HepG2 (cell line): ENCODE measurements around the gene MTOR. TPM values are rescaled to one million over a fixed set of nuclear protein-coding genes. Genes with fewer than 3 reads are reported as not detected.
A peak's percentile ranks its signal among the peaks of the same experiment; 100 is the strongest.

ENCODE experiments used
- CENPX ChIP-seq: sonication (generic); formaldehyde crosslinking; IDR thresholded peaks from 2 replicates; pipeline ENCODE4 v1.9.0; 2021; ENCODE audit warnings: mild to moderate bottlenecking, missing genetic modification reagents, moderate library complexity
- HOXA5 ChIP-seq: sonication (generic); formaldehyde crosslinking; IDR thresholded peaks from 2 replicates; pipeline ENCODE4 v1.4.0; 2020; ENCODE audit warnings: missing genetic modification reagents
- PHF8 ChIP-seq: sonication (generic); formaldehyde crosslinking; IDR thresholded peaks from 2 replicates; pipeline ENCODE4 v1.5.0; 2020; ENCODE audit warnings: missing genetic modification reagents
- PITX1 ChIP-seq: sonication (generic); formaldehyde crosslinking; IDR thresholded peaks from 2 replicates; pipeline ENCODE4 v1.5.1; 2020; ENCODE audit warnings: mild to moderate bottlenecking, missing genetic modification reagents
- RBAK ChIP-seq: sonication (generic); formaldehyde crosslinking; IDR thresholded peaks from 2 replicates; pipeline ENCODE4 v1.5.1; 2020; ENCODE audit warnings: mild to moderate bottlenecking, missing genetic modification reagents
- RFX3 ChIP-seq: IDR thresholded peaks from 2 replicates; pipeline ENCODE4 v1.6.1; 2016; ENCODE audit warnings: missing biosample characterization, missing genetic modification reagents
- STAG1 ChIP-seq: sonication (generic); formaldehyde crosslinking; IDR thresholded peaks from 2 replicates; pipeline ENCODE4 v1.4.0; 2020; ENCODE audit warnings: missing genetic modification reagents
- TEAD2 ChIP-seq: sonication (generic); formaldehyde crosslinking; IDR thresholded peaks from 2 replicates; pipeline ENCODE4 v1.9.0; 2021; ENCODE audit warnings: missing genetic modification reagents
- ZKSCAN8 ChIP-seq: IDR thresholded peaks from 2 replicates; pipeline ENCODE4 v1.6.1; 2016; ENCODE audit warnings: borderline replicate concordance, missing genetic modification reagents, missing compliant biosample characterization
- ZNF224 ChIP-seq: sonication (generic); formaldehyde crosslinking; IDR thresholded peaks from 2 replicates; pipeline ENCODE4 v1.5.0; 2020; ENCODE audit warnings: mild to moderate bottlenecking, missing genetic modification reagents
- ZNF891 ChIP-seq: sonication (generic); formaldehyde crosslinking; IDR thresholded peaks from 2 replicates; pipeline ENCODE4 v1.5.0; 2020; ENCODE audit warnings: mild to moderate bottlenecking, missing genetic modification reagents
- polyA plus RNA-seq, 8 experiments: library from polyadenylated mRNA; depleted of rRNA in 3 of 8; stranded (reverse) in 7 of 8; unstranded in 1 of 8; fragments of >200 nt; fragmentation: Illumina TruSeq in 4 of 8; extraction: Trizol in 4 of 8; gene quantifications; 2 replicates each; pipeline versions ENCODE4 v1.2.1 to v1.2.3, GENCODE V29; 2011 to 2016; ENCODE audit warnings: low read depth in 4 of 8, missing spikeins in 1 of 8, mixed read lengths in 1 of 8; ENCODE audit not compliant: insufficient read depth in 1 of 8
- total RNA-seq, 5 experiments: library from RNA; depleted of rRNA; stranded (reverse); fragments of >200 nt; fragmentation: Illumina TruSeq; extraction: Trizol; gene quantifications; 2 replicates each; pipeline ENCODE4 v1.2.3, GENCODE V29; 2016; ENCODE audit warnings: low read depth in 1 of 5
- TF ChIP-seq, protein P1 (sequence below): sonication (generic); formaldehyde crosslinking; IDR thresholded peaks from 2 replicates; pipeline ENCODE4 v1.4.0; 2020; ENCODE audit warnings: low read depth, missing genetic modification reagents
- TF ChIP-seq, protein P2 (sequence below): sonication (generic); formaldehyde crosslinking; IDR thresholded peaks from 2 replicates; pipeline ENCODE4 v1.4.0; 2020; ENCODE audit warnings: missing genetic modification reagents, borderline replicate concordance
- TF ChIP-seq, protein P3 (sequence below): sonication (generic); formaldehyde crosslinking; IDR thresholded peaks from 2 replicates; pipeline ENCODE4 v1.4.0; 2020; ENCODE audit warnings: mild to moderate bottlenecking, missing genetic modification reagents
- TF ChIP-seq, protein P4 (sequence below): sonication (generic); formaldehyde crosslinking; IDR thresholded peaks from 2 replicates; pipeline ENCODE4 v1.9.0; 2021; ENCODE audit warnings: missing genetic modification reagents, borderline replicate concordance

MTOR gene
- total and polyA plus RNA-seq, 2 of the 13 experiments (the other 11 are each of a cell fraction or from before 2014, with no cell fraction given): 24.6 to 34.6 TPM

GRCh38 chr1:11099310-11100148 lies 162.8 kb downstream of the MTOR start, which contains the start of gene EXOSC10 (continued):
- TF ChIP-seq, protein P1, sequence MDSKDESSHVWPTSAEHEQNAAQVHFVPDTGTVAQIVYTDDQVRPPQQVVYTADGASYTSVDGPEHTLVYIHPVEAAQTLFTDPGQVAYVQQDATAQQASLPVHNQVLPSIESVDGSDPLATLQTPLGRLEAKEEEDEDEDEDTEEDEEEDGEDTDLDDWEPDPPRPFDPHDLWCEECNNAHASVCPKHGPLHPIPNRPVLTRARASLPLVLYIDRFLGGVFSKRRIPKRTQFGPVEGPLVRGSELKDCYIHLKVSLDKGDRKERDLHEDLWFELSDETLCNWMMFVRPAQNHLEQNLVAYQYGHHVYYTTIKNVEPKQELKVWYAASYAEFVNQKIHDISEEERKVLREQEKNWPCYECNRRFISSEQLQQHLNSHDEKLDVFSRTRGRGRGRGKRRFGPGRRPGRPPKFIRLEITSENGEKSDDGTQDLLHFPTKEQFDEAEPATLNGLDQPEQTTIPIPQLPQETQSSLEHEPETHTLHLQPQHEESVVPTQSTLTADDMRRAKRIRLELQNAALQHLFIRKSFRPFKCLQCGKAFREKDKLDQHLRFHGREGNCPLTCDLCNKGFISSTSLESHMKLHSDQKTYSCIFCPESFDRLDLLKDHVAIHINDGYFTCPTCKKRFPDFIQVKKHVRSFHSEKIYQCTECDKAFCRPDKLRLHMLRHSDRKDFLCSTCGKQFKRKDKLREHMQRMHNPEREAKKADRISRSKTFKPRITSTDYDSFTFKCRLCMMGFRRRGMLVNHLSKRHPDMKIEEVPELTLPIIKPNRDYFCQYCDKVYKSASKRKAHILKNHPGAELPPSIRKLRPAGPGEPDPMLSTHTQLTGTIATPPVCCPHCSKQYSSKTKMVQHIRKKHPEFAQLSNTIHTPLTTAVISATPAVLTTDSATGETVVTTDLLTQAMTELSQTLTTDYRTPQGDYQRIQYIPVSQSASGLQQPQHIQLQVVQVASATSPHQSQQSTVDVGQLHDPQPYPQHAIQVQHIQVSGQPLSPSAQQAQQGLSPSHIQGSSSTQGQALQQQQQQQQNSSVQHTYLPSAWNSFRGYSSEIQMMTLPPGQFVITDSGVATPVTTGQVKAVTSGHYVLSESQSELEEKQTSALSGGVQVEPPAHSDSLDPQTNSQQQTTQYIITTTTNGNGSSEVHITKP (CRISPR knock-in tag): no peak
- TF ChIP-seq, protein P2, sequence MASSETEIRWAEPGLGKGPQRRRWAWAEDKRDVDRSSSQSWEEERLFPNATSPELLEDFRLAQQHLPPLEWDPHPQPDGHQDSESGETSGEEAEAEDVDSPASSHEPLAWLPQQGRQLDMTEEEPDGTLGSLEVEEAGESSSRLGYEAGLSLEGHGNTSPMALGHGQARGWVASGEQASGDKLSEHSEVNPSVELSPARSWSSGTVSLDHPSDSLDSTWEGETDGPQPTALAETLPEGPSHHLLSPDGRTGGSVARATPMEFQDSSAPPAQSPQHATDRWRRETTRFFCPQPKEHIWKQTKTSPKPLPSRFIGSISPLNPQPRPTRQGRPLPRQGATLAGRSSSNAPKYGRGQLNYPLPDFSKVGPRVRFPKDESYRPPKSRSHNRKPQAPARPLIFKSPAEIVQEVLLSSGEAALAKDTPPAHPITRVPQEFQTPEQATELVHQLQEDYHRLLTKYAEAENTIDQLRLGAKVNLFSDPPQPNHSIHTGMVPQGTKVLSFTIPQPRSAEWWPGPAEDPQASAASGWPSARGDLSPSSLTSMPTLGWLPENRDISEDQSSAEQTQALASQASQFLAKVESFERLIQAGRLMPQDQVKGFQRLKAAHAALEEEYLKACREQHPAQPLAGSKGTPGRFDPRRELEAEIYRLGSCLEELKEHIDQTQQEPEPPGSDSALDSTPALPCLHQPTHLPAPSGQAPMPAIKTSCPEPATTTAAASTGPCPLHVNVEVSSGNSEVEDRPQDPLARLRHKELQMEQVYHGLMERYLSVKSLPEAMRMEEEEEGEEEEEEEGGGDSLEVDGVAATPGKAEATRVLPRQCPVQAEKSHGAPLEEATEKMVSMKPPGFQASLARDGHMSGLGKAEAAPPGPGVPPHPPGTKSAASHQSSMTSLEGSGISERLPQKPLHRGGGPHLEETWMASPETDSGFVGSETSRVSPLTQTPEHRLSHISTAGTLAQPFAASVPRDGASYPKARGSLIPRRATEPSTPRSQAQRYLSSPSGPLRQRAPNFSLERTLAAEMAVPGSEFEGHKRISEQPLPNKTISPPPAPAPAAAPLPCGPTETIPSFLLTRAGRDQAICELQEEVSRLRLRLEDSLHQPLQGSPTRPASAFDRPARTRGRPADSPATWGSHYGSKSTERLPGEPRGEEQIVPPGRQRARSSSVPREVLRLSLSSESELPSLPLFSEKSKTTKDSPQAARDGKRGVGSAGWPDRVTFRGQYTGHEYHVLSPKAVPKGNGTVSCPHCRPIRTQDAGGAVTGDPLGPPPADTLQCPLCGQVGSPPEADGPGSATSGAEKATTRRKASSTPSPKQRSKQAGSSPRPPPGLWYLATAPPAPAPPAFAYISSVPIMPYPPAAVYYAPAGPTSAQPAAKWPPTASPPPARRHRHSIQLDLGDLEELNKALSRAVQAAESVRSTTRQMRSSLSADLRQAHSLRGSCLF (CRISPR knock-in tag): no peak; the same call in 1 of the 2 replicates
- TF ChIP-seq PITX1 (CRISPR knock-in tag) (no peak; the same call in none of the 2 replicates), RFX3 (CRISPR knock-in tag) (no peak), ZNF224 (no peak), CENPX (CRISPR knock-in tag) (no peak), STAG1 (no peak), PHF8 (CRISPR knock-in tag) (peak; percentile 98), RBAK (CRISPR knock-in tag) (no peak), HOXA5 (CRISPR knock-in tag) (peak; percentile 94), ZKSCAN8 (CRISPR knock-in tag) (no peak; the same call in 1 of the 2 replicates), ZNF891 (peak; percentile 64; the same call in 1 of the 2 replicates), TEAD2 (CRISPR knock-in tag) (no peak)
- TF ChIP-seq, protein P3, sequence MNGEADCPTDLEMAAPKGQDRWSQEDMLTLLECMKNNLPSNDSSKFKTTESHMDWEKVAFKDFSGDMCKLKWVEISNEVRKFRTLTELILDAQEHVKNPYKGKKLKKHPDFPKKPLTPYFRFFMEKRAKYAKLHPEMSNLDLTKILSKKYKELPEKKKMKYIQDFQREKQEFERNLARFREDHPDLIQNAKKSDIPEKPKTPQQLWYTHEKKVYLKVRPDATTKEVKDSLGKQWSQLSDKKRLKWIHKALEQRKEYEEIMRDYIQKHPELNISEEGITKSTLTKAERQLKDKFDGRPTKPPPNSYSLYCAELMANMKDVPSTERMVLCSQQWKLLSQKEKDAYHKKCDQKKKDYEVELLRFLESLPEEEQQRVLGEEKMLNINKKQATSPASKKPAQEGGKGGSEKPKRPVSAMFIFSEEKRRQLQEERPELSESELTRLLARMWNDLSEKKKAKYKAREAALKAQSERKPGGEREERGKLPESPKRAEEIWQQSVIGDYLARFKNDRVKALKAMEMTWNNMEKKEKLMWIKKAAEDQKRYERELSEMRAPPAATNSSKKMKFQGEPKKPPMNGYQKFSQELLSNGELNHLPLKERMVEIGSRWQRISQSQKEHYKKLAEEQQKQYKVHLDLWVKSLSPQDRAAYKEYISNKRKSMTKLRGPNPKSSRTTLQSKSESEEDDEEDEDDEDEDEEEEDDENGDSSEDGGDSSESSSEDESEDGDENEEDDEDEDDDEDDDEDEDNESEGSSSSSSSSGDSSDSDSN (CRISPR knock-in tag): peak; percentile 85
- TF ChIP-seq, protein P4, sequence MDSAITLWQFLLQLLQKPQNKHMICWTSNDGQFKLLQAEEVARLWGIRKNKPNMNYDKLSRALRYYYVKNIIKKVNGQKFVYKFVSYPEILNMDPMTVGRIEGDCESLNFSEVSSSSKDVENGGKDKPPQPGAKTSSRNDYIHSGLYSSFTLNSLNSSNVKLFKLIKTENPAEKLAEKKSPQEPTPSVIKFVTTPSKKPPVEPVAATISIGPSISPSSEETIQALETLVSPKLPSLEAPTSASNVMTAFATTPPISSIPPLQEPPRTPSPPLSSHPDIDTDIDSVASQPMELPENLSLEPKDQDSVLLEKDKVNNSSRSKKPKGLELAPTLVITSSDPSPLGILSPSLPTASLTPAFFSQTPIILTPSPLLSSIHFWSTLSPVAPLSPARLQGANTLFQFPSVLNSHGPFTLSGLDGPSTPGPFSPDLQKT: no peak
